Pulmonary artery endothelial cell (primary cell): ENCODE data around the gene MINDY3. TPM values are rescaled to one million over a fixed set of nuclear protein-coding genes. Genes with fewer than 3 reads are reported as not detected.
"Not testable (repeated sequence)": the region's sequence is repeated elsewhere in the genome, so short reads cannot be mapped to it uniquely, and the experiment has no call there.

ENCODE experiments used
- DNase-seq: peaks from one replicate; pipeline ENCODE4 v3.0.0-alpha.2; 2011; ENCODE audit warnings: low read depth, low spot score
- total RNA-seq: library from RNA; depleted of rRNA; stranded (reverse); fragments of >200 nt; gene quantifications from 2 replicates; pipeline ENCODE4 v1.2.3, GENCODE V29; 2014

MINDY3 gene
- total RNA-seq, 1 donor from 2014 or later, result 17.0 TPM

- no peak for DNase-seq
These were observed 79.8 kb downstream of the MINDY3 start for GRCh38 chr10:15780353-15781135.

- DNase-seq, result no peak
These were observed 84.8 kb downstream of the MINDY3 start for GRCh38 chr10:15775513-15775912.

GRCh38 chr10:15774534-15774933 is 85.8 kb downstream of the MINDY3 start:
- DNase-seq, result not testable (repeated sequence)

- no peak for DNase-seq
These were observed 95.3 kb downstream of the MINDY3 start for GRCh38 chr10:15764892-15765454.

- DNase-seq, result no peak
These were observed 97.3 kb downstream of the MINDY3 start for GRCh38 chr10:15763006-15763405.

- not testable (repeated sequence) for DNase-seq
These were observed 98.1 kb downstream of the MINDY3 start for GRCh38 chr10:15762239-15762638.

GRCh38 chr10:15761224-15761623 is 99.1 kb downstream of the MINDY3 start:
- DNase-seq, result not testable (repeated sequence)

GRCh38 chr10:15760681-15761080 is 99.6 kb downstream of the MINDY3 start:
- DNase-seq, result no peak

- DNase-seq, result no peak
These were observed 101.0 kb downstream of the MINDY3 start for GRCh38 chr10:15759265-15759664.

- no peak for DNase-seq
These were observed 101.7 kb downstream of the MINDY3 start for GRCh38 chr10:15758618-15759017.

- no peak for DNase-seq
These were observed 105.4 kb downstream of the MINDY3 start for GRCh38 chr10:15754937-15755336.

- DNase-seq, result no peak
These were observed 109.3 kb downstream of the MINDY3 start for GRCh38 chr10:15751046-15751445.

GRCh38 chr10:15748126-15748525 is 112.2 kb downstream of the MINDY3 start:
- DNase-seq, result no peak

- no peak for DNase-seq
These were observed 112.7 kb downstream of the MINDY3 start for GRCh38 chr10:15747632-15748031.

GRCh38 chr10:15745751-15746150 is 114.6 kb downstream of the MINDY3 start:
- no peak for DNase-seq

GRCh38 chr10:15744217-15744865 is 116.0 kb downstream of the MINDY3 start:
- peak; percentile 30 for DNase-seq

- DNase-seq, result no peak
These were observed 116.9 kb downstream of the MINDY3 start for GRCh38 chr10:15743443-15743842.

GRCh38 chr10:15742836-15743235 is 117.5 kb downstream of the MINDY3 start:
- no peak for DNase-seq

GRCh38 chr10:15742102-15742501 is 118.2 kb downstream of the MINDY3 start:
- DNase-seq, result no peak

- no peak for DNase-seq
These were observed 118.7 kb downstream of the MINDY3 start for GRCh38 chr10:15741581-15741980.

GRCh38 chr10:15740261-15740660 is 120.0 kb downstream of the MINDY3 start:
- no peak for DNase-seq

- no peak for DNase-seq
These were observed 120.9 kb downstream of the MINDY3 start for GRCh38 chr10:15739254-15739970.
